HG03064 (cell line): ENCODE measurements around the gene COMP.

Source experiments
- ATAC-seq: cut with Tn5 transposase; IDR thresholded peaks from one replicate; pipeline ENCODE4 v1.9.1; 2021; ENCODE audit warnings: low read depth; ENCODE audit not compliant: unreplicated experiment

Gene COMP

DNA sequence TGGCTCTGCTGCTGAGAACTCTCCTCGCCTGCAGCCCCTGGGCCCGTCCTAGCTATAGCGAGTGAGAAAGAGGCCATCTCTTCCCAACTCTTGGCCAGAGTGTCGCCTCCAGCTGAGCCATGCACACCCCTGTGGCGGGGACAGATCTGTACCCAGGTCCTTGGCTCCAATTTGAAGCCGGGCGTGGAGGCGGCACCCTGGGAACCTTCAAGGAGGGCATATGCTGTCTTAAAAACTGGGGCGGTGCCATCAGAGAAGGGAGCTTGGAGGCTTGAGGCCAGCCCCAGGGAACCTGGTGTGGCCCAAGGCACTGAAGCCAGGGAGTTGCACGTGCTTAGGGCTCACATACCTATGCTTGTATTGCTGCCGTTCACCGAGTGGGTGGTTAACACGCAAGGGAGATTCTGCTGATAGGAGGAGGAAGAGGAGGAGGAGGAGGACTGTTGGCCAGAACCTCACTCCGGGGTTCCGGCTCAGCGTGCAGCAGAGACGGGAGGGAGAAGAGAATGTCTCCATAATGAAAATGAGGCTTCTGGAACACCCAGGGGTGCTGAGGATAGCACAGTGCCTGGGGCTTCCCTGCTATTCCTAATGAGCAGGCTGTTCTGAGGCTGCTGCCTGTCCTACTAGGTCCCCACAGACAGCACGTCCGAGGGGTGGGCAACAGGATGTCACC, 40.7 kb downstream of the COMP start:
- ATAC-seq, result no peak

GRCh38 chr19:18749362-18750231, 41.5 kb downstream of the COMP start:
- ATAC-seq, result no peak

DNA sequence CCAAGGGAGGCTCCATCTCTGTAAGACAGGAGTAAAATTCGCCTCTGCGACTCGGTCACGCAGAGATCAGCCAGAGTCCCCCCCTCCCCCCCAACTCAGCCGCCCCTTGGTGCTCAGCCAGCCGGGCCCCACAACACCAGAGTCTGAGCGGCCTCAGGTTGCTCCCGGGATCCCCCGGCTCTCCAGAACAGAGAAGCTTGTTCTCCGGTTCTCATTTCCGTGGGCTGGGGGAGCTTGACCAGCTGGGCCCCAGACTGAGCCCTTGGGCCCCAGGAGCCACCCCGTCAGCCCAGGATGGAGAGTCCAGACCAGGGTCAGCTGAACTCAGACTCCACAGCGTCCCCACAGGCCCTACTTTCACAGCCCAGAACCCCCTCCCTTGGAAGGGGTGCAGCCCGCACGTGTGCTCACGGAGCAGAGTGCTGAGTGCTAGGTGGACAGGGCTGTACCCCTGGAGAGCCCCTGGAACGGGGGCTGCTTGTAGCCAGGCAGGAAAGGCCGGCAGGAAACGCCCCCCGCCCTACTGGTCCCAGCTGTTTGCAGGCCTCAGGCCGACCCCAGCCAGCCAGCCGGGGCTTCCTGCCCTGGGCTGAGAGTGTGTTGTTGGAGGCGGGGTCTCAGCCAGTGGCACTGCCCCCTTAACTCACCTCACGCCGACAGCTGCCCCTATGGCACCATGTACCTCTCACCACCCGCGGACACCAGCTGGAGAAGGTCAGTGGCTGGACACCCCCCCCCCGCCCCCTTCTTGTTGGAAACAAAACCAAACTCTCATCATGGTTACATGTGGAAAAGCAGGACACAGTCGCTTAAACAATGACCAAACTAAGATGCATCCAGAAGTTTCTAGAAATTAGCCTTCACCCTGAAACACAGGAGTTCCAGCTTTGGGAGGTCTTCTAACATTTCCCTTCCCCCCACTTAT, 44.4 kb downstream of the COMP start:
- no peak for ATAC-seq

DNA sequence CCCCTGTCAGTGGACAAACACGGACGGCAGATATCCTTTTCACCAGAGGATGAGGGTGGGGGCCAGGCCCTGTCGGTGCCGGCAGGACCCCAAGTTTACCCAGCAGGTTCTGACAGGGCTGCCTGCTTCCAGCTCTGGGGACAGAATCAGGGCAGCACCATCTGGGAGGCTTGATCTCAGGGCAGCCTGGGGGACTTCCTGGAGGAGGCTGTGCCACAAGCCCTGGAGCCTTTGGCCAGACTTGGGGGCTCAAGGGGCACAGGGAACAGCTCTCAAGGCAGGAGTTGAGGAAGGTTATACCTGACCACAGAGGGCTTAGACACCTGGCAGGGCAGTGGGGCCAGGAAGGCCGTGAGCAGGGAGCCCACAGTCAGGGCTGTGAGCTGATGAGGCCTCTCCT, 45.2 kb downstream of the COMP start:
- no peak for ATAC-seq

DNA sequence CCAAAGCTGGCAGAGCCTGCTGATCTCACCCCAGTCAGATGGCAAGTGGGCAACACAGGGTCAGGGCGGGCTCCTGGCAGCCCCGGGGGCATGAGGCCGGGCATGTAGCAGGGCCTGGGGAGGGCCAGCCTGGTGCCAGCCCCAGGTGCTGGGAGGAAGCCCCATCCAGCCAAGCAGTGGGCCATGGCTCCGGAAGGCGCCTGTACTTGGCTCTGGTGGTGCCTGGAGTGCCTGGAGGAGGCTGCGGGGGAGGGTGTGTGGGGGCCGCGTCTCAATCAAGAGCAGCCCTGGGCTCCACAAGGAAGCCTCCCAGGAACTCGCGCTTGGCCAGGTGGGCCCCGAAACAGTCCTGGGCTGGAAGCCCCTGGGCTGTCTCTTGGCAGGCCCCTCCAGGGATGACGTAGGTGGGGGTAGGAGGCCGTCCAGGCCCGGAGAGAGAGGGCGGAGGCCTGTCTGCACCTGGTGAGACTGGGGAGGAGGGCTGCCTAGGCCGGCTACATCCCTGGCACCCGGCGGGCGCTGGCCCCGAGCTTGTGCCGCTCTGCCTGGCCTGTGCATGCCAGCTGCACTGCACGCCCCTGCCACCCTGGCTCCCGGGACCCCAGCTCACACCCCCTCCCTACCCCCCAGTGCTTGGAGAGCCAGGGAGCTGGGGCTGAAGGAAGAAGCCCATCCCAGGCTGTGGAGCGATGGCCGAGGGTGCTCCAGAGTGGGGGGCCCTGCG, 45.9 kb downstream of the COMP start:
- ATAC-seq, result no peak

GRCh38 chr19:18743784-18744418, 47.2 kb downstream of the COMP start:
- no peak for ATAC-seq

- ATAC-seq, result no peak
Measured at GRCh38 chr19:18742838-18743783, 48.0 kb downstream of the COMP start.

GRCh38 chr19:18742324-18742723, 48.8 kb downstream of the COMP start:
- ATAC-seq, result no peak

DNA sequence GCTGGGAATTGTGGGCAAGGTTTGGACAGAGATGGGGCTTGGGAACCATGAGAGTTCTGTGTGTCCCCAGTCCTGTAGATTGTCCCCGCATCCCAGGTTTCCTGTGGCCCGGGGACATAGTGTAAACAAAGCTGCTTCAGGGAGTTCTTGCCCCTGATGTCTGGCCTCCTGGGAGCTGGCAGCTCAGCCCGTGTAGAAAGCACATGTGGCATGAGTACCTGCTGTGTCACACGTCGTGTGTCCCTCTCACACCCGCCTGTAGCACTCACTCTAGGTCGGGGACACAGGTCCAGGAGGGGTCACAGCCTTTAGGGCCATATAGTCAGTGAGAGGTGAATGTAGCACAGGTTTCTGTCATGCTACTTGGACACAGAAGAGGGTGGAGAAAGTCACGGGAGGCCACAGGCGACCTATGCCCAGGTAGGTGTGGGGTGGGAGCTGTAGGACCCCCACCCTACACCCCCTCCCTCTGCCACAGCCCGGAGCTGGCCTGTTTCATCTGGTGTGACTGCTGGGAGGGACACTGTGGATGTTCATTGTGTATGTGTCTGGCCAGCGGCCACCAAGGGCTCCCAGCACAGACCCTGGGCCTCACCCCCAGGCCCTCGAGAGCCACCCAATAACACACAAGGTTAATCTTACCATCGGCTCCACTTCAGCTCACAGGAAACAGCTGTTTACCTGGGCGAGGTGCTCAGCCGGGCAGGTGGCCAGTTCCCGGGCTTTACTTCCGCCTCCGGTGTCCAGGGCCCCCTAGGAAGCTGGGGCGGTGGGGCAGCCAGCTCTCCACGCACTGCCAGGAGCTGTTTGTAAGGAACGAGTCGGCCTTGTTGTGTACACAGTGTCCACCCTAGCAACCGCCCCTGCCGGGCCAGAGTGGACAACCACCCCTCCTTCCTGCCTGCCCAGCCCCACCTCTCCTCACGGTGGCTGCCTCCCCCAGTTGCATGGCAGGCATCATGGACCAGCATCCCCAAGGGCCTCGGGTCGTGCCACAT, 49.7 kb downstream of the COMP start:
- no peak for ATAC-seq

DNA sequence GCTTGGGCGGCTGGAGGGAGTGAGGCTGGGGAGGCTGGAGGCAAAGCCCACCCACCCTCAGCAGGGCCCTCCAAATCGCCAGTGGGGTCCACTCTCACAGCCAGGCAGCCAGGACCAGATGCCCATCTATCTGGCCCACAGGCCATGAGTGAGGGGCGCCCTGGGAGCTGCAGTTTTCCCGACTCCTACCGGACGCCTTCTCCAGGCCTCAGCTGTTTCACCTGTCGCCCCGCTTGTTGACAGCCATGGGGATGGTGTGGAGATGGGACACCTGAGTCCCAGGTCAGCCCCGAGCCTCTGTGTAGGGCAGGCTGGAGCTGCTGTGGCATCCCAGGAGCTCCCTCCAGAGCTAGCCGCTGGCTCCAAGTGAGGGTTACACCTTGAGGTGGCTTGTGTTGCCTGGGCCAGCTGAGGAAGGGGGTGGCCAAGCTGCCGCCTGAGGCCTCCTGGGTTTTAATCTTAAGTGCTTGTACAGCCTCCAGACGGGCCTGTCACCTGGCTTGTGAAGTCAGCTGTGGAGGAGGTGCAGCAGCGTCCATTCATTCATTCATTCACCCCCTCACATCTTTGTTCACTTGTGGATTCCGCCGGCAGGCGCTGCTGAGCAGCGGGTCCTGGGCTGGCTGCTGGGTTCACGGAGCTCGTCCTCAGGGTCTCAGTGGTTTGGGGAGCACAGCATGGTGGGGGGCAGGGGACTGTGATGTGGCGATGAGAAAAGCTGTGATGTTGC, 52.0 kb downstream of the COMP start:
- ATAC-seq, result no peak

- ATAC-seq, result no peak
Measured at GRCh38 chr19:18737954-18738351, 53.2 kb downstream of the COMP start.

GRCh38 chr19:18737337-18737953, 53.7 kb downstream of the COMP start:
- no peak for ATAC-seq

DNA sequence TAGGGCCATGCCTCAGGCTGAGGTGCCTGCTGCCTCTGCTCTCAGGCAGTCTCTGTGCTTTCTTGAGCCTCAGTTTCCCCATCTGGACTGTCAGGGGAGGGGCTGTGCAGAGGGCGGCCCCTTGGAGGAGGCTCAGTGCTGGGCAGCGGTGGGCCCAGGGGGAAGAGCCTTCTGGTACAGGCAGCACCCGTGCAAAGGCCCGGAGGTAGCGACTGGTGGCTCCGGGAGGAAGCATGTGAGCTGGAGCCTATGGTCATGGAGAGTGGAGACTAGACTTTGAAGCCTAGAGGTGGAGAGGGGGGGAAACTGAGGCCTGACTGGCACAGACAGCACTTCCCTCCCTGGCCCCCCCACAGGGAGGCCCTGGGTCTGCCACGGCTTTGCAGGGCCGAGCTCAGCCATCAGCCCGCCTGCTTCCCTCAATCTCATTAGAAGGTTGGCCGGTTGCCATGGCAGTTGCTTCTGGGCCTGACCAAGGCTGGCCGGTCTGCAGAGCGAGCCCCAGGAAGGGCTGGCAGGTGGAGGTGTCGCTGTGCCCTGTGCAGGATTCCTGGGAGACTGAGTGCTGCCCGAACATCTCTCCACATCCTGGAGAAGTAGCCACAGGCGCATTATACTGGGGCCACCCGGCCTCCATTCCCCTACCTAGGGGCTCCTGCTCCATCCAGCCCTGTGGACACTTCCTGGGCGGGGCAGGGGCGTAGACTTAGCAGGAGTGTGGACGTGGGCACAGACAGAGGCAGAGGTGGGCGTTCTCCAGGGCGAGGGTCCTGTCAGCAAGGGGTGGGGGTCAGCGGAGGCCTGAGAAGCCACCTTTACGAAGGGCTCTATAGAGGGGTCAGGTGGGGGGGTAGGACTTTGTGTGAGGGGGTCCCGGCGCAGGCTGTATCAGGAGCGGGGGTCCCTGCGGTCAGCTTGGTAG, 54.4 kb downstream of the COMP start:
- no peak for ATAC-seq

DNA sequence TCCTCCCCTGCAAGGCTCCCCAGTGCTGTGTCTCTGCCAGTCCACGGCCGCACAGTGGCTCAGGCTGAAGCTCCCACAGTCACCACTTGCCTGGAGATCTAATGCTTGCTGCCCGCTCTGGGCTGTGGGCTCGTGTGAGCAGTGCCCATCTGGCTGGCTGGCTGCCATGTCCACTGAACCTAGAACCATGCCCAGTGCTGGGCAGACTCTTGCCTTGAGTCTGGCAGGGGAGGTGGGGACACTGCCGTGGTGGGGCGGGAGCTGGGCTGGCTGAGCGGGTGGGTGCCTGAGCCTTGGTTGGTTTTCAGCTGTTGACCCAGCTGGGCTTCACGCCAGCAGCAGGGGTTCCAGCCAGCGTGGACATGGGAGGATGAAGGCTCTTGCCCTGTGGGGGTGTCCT, 55.4 kb downstream of the COMP start:
- no peak for ATAC-seq

- no peak for ATAC-seq
Measured at GRCh38 chr19:18735324-18735723, 55.8 kb downstream of the COMP start.
